ENCODE data around the gene MSLN.

GRCh38 chr16:783404-784161 is 23.0 kb downstream of the MSLN start:
- TF ChIP-seq POLR2A (IDR thresholded peaks at IDR 0.05), result no peak
- no peak for TF ChIP-seq CTCF (IDR thresholded peaks at IDR 0.05)
